Cardiac fibroblast (primary cell): ENCODE measurements around the gene RFWD3.

Experiments used
- DNase-seq, 2 donors: peaks; one replicate each; pipeline versions ENCODE4 v3.0.0 to v3.0.0-alpha.2; 2010; ENCODE audit warnings: low read depth in 2 of 2
- H3K4me3 ChIP-seq, 2 donors: replicated peaks in 1 of 2; 1 replicate in 1 of 2; 2 replicates in 1 of 2; pipeline ENCODE4 v1.5.1; 2011; ENCODE audit warnings: low read depth in 2 of 2, low read length in 2 of 2, mild to moderate bottlenecking in 2 of 2, moderate library complexity in 1 of 2
- CTCF ChIP-seq: IDR thresholded peaks from one replicate; pipeline ENCODE4 v1.5.1; 2011; ENCODE audit warnings: low read depth, mild to moderate bottlenecking, low read length, inconsistent platforms

RFWD3 gene, protein sequence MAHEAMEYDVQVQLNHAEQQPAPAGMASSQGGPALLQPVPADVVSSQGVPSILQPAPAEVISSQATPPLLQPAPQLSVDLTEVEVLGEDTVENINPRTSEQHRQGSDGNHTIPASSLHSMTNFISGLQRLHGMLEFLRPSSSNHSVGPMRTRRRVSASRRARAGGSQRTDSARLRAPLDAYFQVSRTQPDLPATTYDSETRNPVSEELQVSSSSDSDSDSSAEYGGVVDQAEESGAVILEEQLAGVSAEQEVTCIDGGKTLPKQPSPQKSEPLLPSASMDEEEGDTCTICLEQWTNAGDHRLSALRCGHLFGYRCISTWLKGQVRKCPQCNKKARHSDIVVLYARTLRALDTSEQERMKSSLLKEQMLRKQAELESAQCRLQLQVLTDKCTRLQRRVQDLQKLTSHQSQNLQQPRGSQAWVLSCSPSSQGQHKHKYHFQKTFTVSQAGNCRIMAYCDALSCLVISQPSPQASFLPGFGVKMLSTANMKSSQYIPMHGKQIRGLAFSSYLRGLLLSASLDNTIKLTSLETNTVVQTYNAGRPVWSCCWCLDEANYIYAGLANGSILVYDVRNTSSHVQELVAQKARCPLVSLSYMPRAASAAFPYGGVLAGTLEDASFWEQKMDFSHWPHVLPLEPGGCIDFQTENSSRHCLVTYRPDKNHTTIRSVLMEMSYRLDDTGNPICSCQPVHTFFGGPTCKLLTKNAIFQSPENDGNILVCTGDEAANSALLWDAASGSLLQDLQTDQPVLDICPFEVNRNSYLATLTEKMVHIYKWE

DNA sequence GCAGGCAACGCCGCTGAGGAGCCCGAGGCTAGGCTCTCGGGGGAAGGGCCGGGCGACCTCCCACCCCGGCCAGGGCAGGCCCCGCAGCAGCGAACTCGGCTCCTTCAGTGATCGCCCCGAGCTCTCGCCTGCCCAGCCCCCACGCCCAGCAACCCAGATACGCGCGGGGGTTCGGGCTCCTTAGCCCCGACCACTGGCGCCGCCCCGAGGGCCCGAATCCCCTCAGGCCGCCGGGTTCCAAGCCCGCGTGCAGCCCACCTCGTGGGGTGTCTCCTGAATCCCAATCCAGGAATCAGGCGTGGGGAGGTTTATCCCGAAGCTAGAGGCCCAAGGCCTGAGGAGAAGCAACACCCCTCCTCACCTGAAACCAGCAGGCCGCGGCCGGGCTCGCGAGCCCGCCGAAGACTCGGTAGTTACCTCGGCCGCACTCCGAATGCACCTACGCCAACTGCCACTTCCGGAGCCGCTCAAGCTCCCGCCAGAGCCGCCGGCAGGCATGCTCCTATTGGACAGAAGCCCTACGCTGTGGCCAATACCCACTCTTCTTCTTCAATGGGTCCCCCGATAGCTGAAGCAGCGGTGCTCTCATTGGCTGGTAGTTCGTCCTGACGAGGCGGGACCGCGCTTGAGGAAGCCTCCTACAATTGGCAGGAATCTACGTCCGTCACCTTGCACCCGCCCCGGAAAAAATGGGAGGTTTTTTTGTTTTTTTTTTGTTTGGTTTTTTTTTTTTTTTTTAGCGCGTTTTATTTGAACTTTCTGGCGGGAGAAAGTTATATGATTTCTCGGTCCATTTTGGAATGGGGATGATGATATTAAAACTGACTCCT is at the start of gene RFWD3:
Gene RFWD3, minus strand, starts transcription at position 453 of the 830 bp plus-strand sequence. CDS start 5,428 bp downstream, outside the sequence.
- no peak for TF ChIP-seq CTCF
- peak; percentile 99 for DNase-seq
- H3K4me3 ChIP-seq, result peak within 1 kb of the TSS; percentile 88 to 91

- H3K4me3 ChIP-seq, result no peak overlapping the region
- TF ChIP-seq CTCF, result no peak
- DNase-seq, result no peak
Observed at GRCh38 chr16:74716355-74716754, 49.7 kb upstream of the RFWD3 start.

DNA sequence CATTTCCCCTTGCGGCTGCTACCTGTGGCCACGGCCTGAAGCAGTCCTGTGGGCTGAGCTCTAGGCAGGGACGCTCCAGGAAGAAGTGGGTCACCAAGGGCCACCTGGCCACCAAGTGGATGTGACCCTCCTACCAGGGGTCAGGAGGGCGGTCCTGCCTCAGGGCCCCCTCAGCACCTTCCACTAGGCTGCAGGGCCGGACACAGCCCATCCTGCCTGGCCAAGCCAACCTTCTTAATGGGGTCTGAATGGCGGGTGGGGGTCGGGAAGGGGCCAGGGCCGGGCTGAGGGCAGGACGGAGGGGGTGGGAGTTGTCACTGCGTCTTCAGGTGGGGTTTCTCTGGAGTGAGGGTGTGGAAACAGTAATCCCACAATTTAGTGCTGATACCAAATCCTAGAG is 47.2 kb upstream of the RFWD3 start:
- no peak for DNase-seq
- H3K4me3 ChIP-seq, result no peak overlapping the region
- TF ChIP-seq CTCF, result no peak

- no peak for DNase-seq
- no peak for TF ChIP-seq CTCF
- no peak overlapping the region for H3K4me3 ChIP-seq
Observed at GRCh38 chr16:74713325-74713724, 46.6 kb upstream of the RFWD3 start.

GRCh38 chr16:74711938-74712337 is 45.3 kb upstream of the RFWD3 start:
- DNase-seq, result no peak
- no peak for TF ChIP-seq CTCF

GRCh38 chr16:74710401-74710800 is 43.7 kb upstream of the RFWD3 start:
- TF ChIP-seq CTCF, result no peak
- no peak for DNase-seq
- no peak overlapping the region for H3K4me3 ChIP-seq

More at GRCh38 chr16:74711938-74712337, 45.3 kb upstream of the RFWD3 start:
- no peak overlapping the region for H3K4me3 ChIP-seq
